ENCODE measurements around the gene RPS6KA2.

Gene RPS6KA2

GRCh38 chr6:166488076-166488685 lies 138.9 kb downstream of the RPS6KA2 start:
- peak; percentile 36 to 50 for DNase-seq (ENCODE audit: low read depth in 2 of 2)

- DNase-seq (ENCODE audit: low read depth in 2 of 2), result no peak
These were observed 139.9 kb downstream of the RPS6KA2 start for GRCh38 chr6:166487148-166487547.

GRCh38 chr6:166486536-166486880 lies 140.5 kb downstream of the RPS6KA2 start:
- no peak for DNase-seq (ENCODE audit: low read depth in 2 of 2)

GRCh38 chr6:166485651-166486535 lies 141.2 kb downstream of the RPS6KA2 start:
- no peak for DNase-seq (ENCODE audit: low read depth in 2 of 2)

- DNase-seq (ENCODE audit: low read depth in 2 of 2), result no peak
These were observed 142.2 kb downstream of the RPS6KA2 start for GRCh38 chr6:166484863-166485262.

GRCh38 chr6:166483573-166484250 lies 143.3 kb downstream of the RPS6KA2 start:
- no peak for DNase-seq (ENCODE audit: low read depth in 2 of 2)

- DNase-seq (ENCODE audit: low read depth in 2 of 2), result no peak
These were observed 144.0 kb downstream of the RPS6KA2 start for GRCh38 chr6:166483026-166483425.

- DNase-seq (ENCODE audit: low read depth in 2 of 2), result no peak
These were observed 148.1 kb downstream of the RPS6KA2 start for GRCh38 chr6:166478782-166479592.

- no peak for DNase-seq (ENCODE audit: low read depth in 2 of 2)
These were observed 149.2 kb downstream of the RPS6KA2 start for GRCh38 chr6:166477647-166478365.

- DNase-seq (ENCODE audit: low read depth in 2 of 2), result no peak
These were observed 150.3 kb downstream of the RPS6KA2 start for GRCh38 chr6:166476634-166477215.

GRCh38 chr6:166476061-166476591 lies 150.9 kb downstream of the RPS6KA2 start:
- DNase-seq (ENCODE audit: low read depth in 2 of 2), result no peak

- no peak for DNase-seq (ENCODE audit: low read depth in 2 of 2)
These were observed 152.1 kb downstream of the RPS6KA2 start for GRCh38 chr6:166474721-166475565.

GRCh38 chr6:166473886-166474571 lies 153.0 kb downstream of the RPS6KA2 start:
- DNase-seq (ENCODE audit: low read depth in 2 of 2), result no peak

GRCh38 chr6:166472636-166473035 lies 154.4 kb downstream of the RPS6KA2 start:
- DNase-seq (ENCODE audit: low read depth in 2 of 2), result no peak

- no peak for DNase-seq (ENCODE audit: low read depth in 2 of 2)
These were observed 155.2 kb downstream of the RPS6KA2 start for GRCh38 chr6:166471797-166472260.

GRCh38 chr6:166470863-166471410 lies 156.1 kb downstream of the RPS6KA2 start:
- DNase-seq (ENCODE audit: low read depth in 2 of 2), result no peak

- no peak for DNase-seq (ENCODE audit: low read depth in 2 of 2)
These were observed 156.8 kb downstream of the RPS6KA2 start for GRCh38 chr6:166470029-166470862.
